T-helper 1 cell (primary cell): ENCODE data around the gene FPR2.
A peak's percentile ranks its signal among the peaks of the same experiment; 100 is the strongest.
"Not testable (repeated sequence)": the region's sequence is repeated elsewhere in the genome, so short reads cannot be mapped to it uniquely, and the experiment has no call there.

Source experiments
- DNase-seq, 5 donors: peaks; one replicate each; pipeline ENCODE4 v3.0.0-alpha.2; 2012 to 2020

Gene FPR2

DNA sequence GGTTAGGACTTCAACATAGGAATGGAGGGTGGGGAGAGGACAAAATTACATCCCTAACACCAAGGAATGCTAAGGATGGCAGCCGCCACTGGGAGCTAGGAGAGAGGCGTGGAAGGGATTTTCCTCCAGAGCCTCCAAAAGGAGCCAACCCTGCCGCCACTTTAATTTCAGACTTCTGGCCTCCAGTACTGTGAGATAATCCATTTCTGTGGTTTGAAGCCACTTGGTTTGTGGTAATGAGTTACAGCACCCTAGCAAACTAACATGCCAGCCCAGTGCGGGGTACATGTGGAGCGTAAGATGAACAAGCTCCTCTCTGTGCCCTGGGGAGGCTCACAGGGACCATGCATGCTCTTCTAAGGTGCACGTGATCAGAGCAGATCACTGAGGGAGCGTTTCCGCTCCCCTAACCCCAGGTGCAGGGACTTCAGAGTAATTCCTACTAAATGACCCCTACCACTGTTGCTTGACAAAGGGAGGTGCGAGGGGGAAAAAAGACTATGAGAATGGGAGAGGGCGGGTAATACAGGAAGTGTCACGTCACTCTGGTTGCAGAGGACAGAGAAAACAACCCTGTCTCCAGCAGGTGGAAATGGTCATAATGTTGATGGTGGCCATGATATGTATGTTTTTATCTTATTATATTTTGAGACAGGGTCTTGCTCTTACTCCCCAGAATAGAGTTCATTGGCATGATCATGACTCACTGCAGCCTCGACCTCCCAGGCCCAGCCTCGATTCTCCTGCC, 21.3 kb upstream of the FPR2 start:
- no peak for DNase-seq

DNA sequence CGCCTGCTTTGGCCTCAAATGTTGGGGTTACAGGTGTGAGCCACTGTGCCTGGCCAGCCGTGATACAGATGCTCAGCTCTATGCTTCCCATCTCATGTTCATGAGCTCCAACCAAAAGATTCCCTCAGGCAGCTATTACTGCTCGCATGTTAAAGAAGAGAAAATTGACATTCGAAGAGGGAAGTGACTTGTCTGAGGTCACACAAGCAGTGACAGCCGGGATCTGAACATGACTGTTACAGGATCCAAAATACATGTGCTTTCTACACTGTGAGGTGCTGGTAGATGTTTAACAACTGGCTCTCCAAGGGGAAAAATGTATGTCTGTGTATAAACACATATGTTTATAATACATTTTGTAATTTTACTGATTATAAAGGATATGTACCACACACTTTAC, 20.6 kb upstream of the FPR2 start:
- DNase-seq, result no peak

DNA sequence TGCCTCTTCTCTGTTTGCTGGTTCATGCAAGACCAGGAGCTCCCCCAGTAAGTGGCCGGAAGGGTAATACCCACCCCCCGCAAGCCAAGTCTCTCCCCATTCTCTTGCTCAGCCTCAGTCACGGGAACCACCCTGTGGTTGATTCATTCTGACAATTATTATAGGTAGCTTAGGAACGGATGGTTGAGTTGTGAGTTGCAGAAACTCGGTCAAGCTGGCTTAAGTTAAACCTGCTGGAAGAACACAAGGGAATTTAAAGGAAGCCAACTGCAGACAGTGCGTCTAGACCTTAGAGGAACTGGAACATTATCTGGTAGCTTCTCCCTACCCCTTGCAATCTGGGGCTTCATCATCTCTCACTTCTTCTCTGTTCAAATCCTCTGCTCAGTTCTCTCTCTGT, 18.2 kb upstream of the FPR2 start:
- DNase-seq, result no peak

DNA sequence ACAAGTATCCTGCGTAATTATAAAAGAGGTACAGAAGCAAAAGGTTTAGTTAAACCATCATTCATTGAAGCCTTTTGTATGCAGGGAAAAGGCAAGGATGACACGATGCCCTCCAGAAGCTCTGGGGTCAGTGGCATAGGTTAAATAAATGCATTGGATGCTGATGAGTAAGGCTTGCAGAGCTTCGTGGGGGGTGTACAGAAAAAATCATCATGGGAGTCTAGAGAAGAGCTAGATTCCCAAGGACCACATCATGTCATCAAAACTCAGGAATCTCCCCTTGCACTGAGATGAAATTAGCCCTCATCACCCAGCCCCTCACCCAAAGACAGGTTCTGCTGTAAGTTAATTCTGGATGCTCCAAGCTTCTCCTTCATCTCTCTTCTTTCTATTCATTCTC, 17.6 kb upstream of the FPR2 start:
- DNase-seq, result no peak

DNA sequence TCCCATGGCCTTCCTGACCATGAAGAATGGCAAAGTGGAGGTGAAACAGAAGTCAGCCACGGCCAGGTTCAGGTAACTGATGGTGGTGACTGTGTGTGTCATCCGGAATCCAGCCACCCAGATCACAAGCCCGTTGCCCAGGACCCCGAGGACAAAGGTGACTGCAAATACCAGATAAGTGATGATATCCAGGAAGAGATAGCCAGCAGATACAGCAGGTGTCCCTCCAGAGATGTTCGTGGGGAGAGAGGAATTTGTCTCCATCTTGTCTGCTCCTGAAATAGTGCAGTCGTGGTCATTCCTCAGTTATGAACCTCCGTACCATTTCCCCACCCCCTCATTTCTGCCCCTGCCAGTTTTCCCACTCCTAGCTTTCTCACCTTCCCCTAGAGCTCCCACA, 14.2 kb upstream of the FPR2 start:
- no peak for DNase-seq

DNA sequence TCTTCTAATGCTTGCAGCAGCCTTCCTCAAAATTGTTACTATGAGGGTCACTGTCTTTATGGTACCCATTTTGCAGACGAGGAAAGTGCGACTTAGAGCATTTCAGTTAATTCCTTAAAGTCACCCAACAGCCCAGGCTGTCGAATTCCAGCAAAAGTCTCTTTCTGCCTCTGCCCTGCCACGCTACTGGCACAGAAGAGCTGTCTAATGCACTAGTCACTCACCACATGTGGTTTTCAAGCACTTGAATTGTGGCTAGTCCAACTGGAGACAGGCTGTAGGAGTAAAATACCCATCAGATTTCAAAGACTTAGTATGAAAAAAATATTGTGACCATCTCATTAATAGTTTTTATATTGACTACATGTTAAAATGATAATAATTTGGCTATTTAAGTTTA, 11.0 kb upstream of the FPR2 start:
- no peak for DNase-seq

DNA sequence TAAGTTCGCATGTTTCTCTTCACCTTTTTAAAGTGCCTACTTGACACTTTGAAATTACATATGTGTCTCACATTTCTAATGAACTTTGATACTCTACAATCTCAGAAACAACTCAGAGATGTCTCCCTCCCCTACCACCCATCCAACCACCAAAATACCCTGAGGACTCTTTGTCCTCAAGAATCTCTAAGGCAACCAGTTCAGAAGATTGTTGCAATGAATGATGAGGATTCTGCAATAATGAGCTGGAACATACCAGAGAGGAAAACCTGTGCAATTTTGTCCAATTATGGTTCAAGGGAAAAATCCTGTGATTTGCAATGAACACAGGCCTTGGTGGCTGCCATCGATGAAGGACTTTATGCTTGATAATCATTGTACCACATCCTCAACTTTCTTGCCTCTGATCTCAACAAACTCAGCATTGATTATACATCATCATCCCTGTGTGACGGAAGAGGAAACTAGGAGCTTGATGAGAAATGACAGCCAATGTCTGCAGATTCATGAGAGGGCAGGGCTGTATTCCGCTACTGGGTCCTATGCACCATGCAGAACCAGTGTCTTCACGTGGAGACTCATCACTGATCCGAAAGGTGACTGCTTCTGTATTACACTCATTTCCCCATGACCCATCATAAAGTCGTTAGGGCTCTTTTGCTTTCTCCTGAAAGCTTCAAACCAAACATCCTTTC, 10.4 kb upstream of the FPR2 start:
- no peak for DNase-seq

DNA sequence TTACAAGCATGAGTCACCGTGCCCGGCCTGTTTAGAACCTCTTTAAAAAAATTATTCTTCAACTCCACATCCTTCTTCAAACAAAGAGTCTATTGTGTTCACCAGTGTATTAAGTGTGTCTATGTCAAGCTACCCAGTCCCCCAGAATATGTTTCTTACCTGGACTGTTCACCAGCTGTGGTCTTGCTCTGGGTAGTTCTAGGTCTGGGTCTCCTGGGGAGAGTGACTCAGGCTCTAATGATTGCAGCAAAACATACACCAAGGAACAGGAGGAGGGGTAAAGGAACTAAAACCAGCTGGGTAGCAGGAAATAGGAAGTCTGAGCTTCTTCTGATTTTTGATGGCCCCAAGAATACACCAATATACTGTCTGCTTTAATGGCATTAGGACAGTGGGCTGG, 9.3 kb upstream of the FPR2 start, which contains the start of gene FPR1:
Gene FPR1, minus strand, starts transcription at position 224 of the 400 bp plus-strand sequence. CDS start 4,884 bp downstream, outside the sequence.
- no peak for DNase-seq

DNA sequence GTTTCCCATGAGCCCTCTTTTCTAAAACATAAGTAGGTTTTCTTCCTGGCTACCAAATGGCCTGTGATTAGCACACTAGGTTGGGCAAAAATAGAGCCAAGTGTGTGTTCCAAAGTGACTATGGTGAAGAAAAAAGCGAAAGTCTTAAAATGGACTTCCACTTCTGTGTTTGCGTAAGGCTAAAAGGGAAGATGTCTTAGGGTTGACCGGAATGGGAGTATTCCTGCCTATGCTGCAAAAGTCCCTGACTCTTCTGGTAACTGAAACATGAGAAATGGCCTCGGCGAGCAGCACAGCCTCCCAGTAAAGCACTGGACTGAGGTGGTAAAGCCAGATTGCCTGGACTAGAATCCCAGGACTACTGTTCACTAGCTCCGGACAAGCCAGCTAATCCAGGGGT, 6.9 kb upstream of the FPR2 start:
- DNase-seq, result no peak

DNA sequence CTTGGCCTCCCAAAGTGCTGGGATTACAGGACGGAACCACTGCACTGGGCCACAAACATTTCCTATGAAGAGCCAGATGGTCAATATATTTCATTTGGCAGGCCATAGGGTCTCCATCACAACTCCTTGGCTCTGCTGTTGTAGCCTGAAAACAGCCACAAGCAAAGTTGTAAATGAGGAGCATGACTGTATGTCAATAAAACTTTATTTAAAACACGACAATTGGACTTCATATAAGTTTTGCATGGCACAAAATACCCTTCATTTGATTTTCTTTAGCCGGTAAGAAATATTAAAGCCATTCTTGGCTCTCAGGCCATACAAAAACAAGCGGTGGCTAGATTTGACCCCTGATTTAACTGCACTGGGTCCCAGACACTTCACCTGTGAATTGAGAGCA, 6.2 kb upstream of the FPR2 start:
- no peak for DNase-seq

DNA sequence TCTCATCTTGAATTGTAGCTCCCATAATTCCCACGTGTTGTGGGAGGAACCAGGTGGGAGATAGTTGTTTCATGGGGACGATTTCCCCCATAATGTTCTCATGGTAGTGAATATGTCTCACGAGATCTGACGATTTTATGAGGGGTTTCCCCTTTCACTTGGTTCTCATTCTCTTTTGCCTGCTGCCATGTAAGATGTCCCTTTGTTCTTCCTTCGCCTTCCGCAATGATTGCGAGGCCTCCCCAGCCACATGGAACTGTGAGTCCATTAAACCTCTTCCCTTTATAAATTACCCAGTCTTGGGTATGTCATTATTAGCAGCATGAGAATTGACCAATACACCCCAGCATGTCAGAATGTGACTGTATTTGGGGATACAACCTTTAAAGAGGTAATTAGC, 5.4 kb upstream of the FPR2 start:
- no peak for DNase-seq

DNA sequence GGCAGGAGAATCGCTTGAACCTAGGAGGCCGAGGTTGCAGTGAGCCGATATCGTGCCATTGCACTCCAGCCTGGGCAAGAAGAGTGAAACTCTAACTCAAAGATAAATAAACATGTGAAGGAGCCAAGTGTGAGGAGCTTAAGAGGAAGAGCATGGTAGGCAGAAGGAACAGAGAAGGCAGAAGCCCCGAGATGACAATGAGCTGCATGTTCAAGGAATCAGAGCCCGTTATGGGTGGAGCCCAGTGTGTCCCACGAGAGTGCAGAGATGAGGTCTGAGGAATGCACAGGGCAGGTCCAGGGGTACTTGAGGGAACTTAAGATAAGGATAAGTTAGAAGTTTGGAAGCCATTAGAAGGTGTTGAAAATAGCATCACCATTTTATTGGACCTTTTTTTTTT, 716 bp downstream of the FPR2 start:
- no peak for DNase-seq

DNA sequence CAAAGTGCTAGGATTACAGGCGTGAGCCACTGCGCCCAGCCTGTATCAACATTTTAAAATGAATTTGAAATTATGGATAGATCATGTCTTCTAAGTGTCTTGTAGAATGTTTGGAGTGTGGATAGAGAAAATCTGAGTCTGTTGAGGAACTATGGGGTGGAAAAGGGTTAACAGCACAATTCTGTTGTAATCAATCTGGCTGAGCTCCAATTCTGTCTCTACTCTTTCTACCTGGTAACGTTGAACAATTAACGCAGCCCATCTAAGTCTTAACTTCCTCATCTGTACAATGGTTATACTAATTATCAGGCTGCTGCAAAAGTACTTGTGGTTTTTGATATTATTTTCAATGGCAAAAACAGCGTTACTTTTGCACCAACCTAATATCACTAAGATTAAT, 4.1 kb downstream of the FPR2 start:
- DNase-seq, result no peak

DNA sequence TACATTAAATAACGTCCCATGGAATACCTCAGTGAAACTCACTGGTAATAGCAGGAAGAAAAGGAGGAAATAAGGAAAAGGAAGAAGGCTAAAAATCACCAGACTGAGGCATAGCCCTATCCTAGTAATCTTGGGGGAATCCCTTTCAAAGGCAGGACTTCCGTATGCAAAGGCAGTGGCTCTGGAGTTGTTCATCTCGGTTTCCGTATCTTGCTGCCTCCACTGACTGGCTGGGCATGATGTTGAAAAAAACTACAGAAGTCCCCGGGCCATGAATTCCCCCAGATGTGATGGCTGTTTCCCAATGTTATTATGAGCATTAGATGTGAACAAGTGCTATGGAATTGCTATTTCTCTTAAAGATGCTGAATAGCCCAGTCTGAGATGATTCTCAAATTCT, 5.5 kb downstream of the FPR2 start:
- DNase-seq, result no peak

DNA sequence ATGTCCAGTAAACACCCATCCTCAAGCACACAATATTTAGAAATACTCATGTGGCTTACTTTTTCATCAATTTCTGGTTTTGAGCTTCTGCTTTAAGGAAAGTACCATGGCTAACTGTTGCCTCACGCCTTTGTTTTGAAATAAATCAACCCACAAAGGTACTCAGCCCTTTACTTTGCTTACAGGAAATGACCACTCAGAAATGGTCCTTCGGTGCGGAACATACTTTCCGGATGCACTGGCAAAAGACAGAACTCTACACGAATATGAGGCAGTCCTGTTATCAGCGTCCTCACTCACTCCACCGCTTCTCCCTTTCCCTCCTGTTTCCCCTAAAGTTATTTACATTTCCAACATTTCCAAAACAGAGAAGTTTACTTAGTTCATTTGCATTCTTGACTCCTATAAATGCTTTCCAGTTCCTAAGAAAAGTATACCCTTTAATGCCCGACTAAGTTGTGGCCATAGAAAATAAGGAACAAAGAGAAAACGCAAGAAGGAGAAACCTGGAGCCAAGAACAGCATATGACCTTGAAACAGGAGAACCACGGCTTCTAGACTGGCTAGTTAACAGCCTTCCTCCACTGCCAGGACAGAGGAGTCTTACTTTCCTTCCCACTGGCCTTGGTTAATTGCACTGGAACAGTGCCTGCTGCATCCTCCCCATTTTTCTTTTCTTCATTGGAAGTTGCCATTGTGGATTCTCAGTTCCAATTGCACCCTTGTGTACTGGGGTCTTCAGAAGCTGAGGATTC, 10.6 kb downstream of the FPR2 start:
- DNase-seq, result no peak

DNA sequence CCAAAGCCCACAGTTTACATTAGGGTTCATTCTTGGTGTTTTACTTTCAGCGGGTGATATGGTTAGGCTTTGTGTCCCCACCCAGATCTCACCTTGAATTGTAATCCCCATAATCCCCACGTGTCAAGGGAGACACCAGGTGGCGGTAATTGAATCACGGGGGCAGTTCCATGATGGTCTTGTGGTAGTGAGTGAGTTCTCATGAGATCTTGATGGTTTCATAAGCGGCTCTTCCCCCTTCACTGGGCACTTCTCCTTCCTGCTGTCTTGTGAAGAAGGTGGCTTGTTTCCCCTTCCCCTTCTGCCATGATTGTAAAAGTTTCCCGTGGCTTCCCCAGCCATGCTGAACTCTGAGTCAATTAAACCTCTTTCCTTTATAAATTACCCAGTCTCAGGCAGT, 12.0 kb downstream of the FPR2 start:
- DNase-seq, result no peak

DNA sequence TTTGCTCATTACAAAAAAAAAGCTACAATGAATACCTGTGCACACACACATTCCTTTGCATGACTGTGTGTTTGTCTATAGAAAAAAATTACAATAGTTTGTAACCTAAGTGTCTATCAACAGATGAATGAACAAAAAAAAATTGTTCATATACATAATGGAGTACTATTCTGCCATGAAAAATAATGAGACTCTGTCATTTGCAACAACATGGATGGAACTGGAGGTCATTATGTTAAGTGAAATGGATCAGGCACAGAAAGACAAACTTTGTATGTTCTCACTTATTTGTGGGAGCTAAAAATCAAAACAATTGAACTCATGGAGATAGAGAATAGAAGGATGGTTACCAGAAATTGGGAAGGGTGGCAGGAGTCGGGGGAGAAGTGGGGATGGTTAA, 15.6 kb downstream of the FPR2 start:
- DNase-seq, result not testable (repeated sequence)

DNA sequence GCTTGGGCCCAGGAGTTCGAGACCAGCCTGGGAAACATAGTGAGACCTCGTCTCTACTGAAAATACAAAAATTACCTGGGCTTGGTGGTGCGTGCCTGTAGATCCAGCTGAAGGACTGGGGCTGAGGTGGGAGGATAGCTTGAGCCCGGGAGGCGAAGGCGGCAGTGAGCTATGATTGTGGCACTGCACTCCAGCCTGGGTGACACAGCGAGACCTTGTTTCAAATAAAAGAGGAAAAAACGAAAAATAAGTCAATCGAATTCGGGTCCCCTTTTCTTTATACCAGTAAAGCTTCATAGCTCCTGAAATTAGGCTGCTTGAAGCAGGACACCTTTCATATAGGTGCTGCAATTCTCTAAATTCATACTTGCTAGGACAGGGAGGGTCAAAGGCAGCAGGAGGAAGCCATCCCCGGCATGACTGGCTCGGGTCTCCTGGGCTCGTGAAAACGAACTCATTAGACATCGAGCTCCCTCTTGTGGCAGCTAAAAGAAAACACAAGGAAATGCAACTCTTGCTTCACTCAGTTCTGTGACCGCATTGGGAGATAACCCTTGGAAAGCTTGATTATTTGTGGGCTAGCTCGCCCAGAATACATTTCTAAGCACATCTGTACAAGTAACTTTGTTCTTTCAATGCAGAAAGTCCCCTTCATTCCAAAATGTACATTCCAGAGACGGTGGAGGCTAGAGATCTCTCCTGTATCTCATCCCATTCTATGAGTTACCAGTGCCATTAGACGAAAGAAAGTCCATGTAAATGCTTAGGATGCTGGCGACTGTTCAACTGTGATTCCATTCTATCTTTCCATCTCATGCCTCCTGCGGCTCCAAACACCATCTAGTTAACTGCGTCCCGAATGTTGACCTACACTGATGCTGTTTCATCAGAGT, 16.8 kb downstream of the FPR2 start:
- DNase-seq, result peak in 2 of 5 donors; percentile 16 to 48

DNA sequence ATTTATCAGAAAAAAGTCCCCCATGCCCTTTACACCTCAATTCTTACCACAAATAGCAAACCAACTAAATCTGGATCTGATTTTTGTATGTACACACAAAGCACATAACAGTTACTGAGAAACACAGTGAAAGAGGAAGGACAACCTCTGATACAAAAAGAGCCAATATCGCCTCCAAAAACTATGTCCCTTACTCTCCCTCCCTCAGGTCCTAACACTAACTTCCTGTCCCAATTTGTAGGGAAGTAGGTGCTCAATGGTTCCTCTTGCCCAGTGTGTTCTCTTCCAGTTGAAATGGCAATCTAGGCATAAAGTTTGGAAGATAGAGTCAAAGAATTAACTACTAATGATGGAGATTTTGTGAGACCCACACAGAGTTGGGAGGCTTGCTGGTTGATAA, 18.2 kb downstream of the FPR2 start:
- DNase-seq, result no peak

DNA sequence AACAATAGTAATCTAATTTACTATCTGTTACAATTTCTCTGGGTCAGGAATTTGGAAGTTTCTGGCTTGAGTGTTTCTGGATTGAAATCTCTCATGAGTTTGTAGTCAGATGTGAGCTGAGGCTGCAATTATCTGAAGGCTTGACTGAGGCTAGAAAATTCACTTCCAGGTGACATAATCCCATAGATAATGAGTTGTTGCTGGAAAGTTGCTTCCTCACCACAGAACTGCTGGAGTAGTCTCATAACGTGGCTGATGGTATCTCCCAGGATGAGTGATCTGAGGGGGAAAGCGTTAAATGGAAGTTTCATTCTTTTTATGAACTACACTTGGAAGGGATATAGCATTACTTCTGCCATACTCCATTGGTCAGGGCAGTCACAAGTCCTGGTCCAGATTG, 18.7 kb downstream of the FPR2 start:
- DNase-seq, result no peak

DNA sequence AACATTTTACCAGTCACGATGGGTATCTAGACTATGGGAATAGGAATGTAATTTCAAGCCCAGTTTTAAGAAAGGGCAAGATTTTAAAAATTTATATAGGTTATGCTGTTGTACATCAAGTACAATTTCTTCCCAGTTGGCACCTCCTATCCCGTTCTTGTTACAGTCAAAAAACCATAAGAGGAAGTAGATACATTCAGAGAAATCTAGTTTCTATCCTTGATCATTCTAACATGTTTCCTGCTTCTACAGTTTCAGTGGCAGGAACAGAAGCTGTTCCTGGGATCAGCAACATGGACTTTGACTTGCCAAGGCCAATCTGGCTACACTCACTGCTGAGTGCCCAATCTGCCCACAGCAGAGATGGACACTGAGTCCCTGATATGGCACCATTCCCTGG, 19.3 kb downstream of the FPR2 start:
- DNase-seq, result no peak

DNA sequence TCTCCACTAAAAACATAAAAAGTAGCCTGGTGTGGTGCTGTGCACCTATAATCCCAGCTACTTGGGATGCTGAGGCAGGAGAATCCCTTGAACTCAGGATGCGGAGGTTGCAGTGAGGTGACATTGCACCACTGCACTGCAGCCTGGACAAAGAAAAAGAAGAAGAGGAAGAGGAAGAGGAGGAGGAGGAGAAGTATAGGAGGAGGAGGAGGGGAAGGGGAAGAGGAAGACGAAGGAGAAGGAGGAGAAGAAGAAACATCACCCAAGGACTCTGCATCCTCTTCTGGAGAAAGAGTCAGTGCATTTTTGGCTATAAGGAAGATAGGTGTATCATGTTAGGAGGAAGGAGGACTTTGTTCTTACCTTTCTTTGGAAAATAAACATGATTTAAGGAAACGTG, 21.0 kb downstream of the FPR2 start:
- DNase-seq, result no peak

DNA sequence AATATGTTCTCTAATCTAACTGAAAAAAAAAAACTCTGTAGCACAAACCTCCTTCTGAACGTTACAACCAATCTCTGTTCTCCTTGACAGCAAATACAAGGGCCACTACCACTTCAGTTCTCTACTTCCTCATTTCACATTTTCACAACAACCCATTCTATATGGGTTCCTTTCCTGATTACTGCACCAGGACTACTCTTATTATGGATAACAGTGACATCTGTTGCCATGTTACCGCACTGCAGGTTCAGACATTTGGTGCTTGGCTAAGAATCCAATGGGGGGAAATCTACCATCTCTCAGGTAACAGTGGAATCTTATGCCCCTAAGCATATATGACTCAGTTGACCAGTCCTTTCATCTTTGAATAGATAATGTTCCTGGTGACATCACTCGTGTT, 22.4 kb downstream of the FPR2 start:
- no peak for DNase-seq
